ENCODE measurements around the gene FAM181A.
A peak's percentile ranks its signal among the peaks of the same experiment; 100 is the strongest.

Gene FAM181A

GRCh38 chr14:93956514-93957332 is 29.6 kb downstream of the FAM181A start:
- ChIA-PET POLR2A (no interaction called here), CTCF (interaction anchor here (4.2 to 8.8 kb wide), 2 partner anchors 17 to 44 kb away, joined by 21 to 122 read pairs; no protein-coding TSS in a partner anchor)
- no peak for DNase-seq (ENCODE audit: low read depth, low spot score)
- no peak overlapping the region for H3K4me3 ChIP-seq (ENCODE audit: low read depth, low read length)
- no peak for TF ChIP-seq CTCF (IDR thresholded peaks at IDR 0.05; ENCODE audit: insufficient read depth, low read length, missing control alignments)

DNA sequence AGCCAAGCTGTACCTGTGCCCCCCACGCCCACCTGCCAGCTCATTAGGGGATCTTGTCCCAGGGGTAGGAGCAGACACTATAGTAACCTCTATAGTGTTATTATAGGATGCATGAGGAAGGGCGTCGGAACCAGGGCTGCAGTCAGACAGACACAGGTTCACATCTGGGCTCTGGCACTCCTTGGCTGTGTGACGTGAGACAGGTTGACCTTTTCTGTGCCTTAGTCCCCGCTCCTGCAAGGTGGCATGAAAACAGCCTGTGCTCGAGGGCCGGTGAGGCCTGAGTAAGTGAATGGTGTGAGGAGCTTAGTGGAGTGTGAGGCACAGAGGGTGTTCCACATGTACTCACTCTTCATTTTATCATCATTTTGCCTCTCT is 30.2 kb downstream of the FAM181A start:
- ChIA-PET POLR2A (no interaction called here), CTCF (interaction anchor here (4.2 to 4.5 kb wide), 2 partner anchors 17 to 44 kb away, joined by 21 to 36 read pairs; no protein-coding TSS in a partner anchor)
- no peak for TF ChIP-seq CTCF (IDR thresholded peaks at IDR 0.05; ENCODE audit: insufficient read depth, low read length, missing control alignments)
- DNase-seq (ENCODE audit: low read depth, low spot score), result no peak
- H3K4me3 ChIP-seq (ENCODE audit: low read depth, low read length), result no peak overlapping the region

- POLR2A ChIA-PET, result no interaction called here
- no peak for DNase-seq (ENCODE audit: low read depth, low spot score)
- no peak overlapping the region for H3K4me3 ChIP-seq (ENCODE audit: low read depth, low read length)
- TF ChIP-seq CTCF (IDR thresholded peaks at IDR 0.05; ENCODE audit: insufficient read depth, low read length, missing control alignments), result no peak
- CTCF ChIA-PET, result interaction anchor here (1.0 to 4.5 kb wide), 5 partner anchors 9 to 43 kb away, joined by 5 to 36 read pairs (median 12); no protein-coding TSS in a partner anchor
Measured at GRCh38 chr14:93957751-93958566, 30.8 kb downstream of the FAM181A start.

GRCh38 chr14:93958567-93959238 is 31.6 kb downstream of the FAM181A start:
- POLR2A ChIA-PET, result no interaction called here
- CTCF ChIA-PET, result interaction anchor here (1.0 to 4.5 kb wide), 5 partner anchors 9 to 42 kb away, joined by 5 to 36 read pairs (median 12); no protein-coding TSS in a partner anchor
- no peak for DNase-seq (ENCODE audit: low read depth, low spot score)
- H3K4me3 ChIP-seq (ENCODE audit: low read depth, low read length), result no peak overlapping the region
- TF ChIP-seq CTCF (IDR thresholded peaks at IDR 0.05; ENCODE audit: insufficient read depth, low read length, missing control alignments), result no peak

GRCh38 chr14:93959239-93960107 is 32.3 kb downstream of the FAM181A start:
- peak; percentile 67 for DNase-seq (ENCODE audit: low read depth, low spot score)
- ChIA-PET CTCF (interaction anchor here (1.0 to 4.5 kb wide), 6 partner anchors 10 to 42 kb away, joined by 4 to 36 read pairs (median 8); partner anchors contain the start of gene CCDC197), POLR2A (no interaction called here)
- no peak overlapping the region for H3K4me3 ChIP-seq (ENCODE audit: low read depth, low read length)
- TF ChIP-seq CTCF (IDR thresholded peaks at IDR 0.05; ENCODE audit: insufficient read depth, low read length, missing control alignments), result no peak

All from AG04449 (cell line).